Naive B cell (primary cell): Measurements from ENCODE around the gene LSM11. TPM values are rescaled to one million over a fixed set of nuclear protein-coding genes. Genes with fewer than 3 reads are reported as not detected.
A peak's percentile ranks its signal among the peaks of the same experiment; 100 is the strongest.
"Not testable (repeated sequence)": the region's sequence is repeated elsewhere in the genome, so short reads cannot be mapped to it uniquely, and the experiment has no call there.

Experiments
- ATAC-seq, 2 donors: fragments of 150-1000 bp; cut with Tn5 transposase; 2 replicates each; pipeline ENCODE4 v1.10.0; 2021; ENCODE audit warnings: low read depth in 2 of 2, mild to moderate bottlenecking in 2 of 2, moderate library complexity in 2 of 2
- DNase-seq: peaks from one replicate; pipeline ENCODE4 v3.0.0; 2022
- H3K27ac Mint-ChIP-seq, 6 donors: one replicate each; pipeline ENCODE4 v1.8.0; 2020 to 2022; ENCODE audit warnings: mild to moderate bottlenecking in 6 of 6, mixed read lengths in 6 of 6, moderate library complexity in 5 of 6, inconsistent platforms in 2 of 6
- H3K27me3 Mint-ChIP-seq, 3 donors: one replicate each; pipeline ENCODE4 v1.8.0; 2021 to 2022; ENCODE audit warnings: mixed read lengths in 3 of 3, mild to moderate bottlenecking in 1 of 3
- H3K36me3 Mint-ChIP-seq, 2 donors: one replicate each; pipeline ENCODE4 v1.8.0; 2020 to 2022; ENCODE audit warnings: mixed read lengths in 2 of 2, inconsistent platforms in 1 of 2, mild to moderate bottlenecking in 1 of 2
- H3K4me1 Mint-ChIP-seq, 3 donors: one replicate each; pipeline ENCODE4 v1.8.0; 2020 to 2022; ENCODE audit warnings: mixed read lengths in 3 of 3, inconsistent platforms in 1 of 3, mild to moderate bottlenecking in 1 of 3, moderate library complexity in 1 of 3
- H3K4me3 Mint-ChIP-seq, 8 donors: one replicate each; pipeline ENCODE4 v1.8.0; 2020 to 2022; ENCODE audit warnings: mild to moderate bottlenecking in 8 of 8, mixed read lengths in 8 of 8, moderate library complexity in 8 of 8, inconsistent platforms in 2 of 8
- H3K9me3 Mint-ChIP-seq, 7 donors: one replicate each; pipeline ENCODE4 v1.8.0; 2020 to 2022; ENCODE audit warnings: mixed read lengths in 7 of 7, mild to moderate bottlenecking in 5 of 7, inconsistent platforms in 2 of 7, moderate library complexity in 1 of 7
- polyA plus RNA-seq, 6 donors: library from polyadenylated mRNA; unstranded; fragments of 300-500 nt; fragmentation: Illumina TruSeq; gene quantifications; one replicate each; pipeline ENCODE4 v1.2.3, GENCODE V29; 2021; ENCODE audit warnings: low read depth in 6 of 6

LSM11 gene
- polyA plus RNA-seq, result under 1 TPM in 5 of 6 donors, not detected in 1; 0.27 to 0.69 (median 0.28) TPM

- DNase-seq (peak; percentile 91), ATAC-seq (peak; percentile 89 to 90)
- H3K27ac Mint-ChIP-seq, result peak within 1 kb of the TSS; percentile 47 to 94 (median 68)
- H3K4me3 Mint-ChIP-seq, result peak within 1 kb of the TSS; percentile 76 to 98 (median 94)
- H3K9me3 Mint-ChIP-seq, result no peaks in the 10 kb centered on the region
- peaks cover 22 to 27% (median 24%) of the 10 kb centered on the region in 3 donors for H3K4me1 Mint-ChIP-seq
- no peaks in the 10 kb centered on the region for H3K36me3 Mint-ChIP-seq
- H3K27me3 Mint-ChIP-seq, result no peaks in the 10 kb centered on the region
Observed at GRCh38 chr5:157743163-157744050, at the start of gene LSM11. Gene LSM11, plus strand, starts transcription at chr5:157743712. Its CDS starts 39 bp downstream, at chr5:157743751.

- not testable (repeated sequence) for H3K27ac Mint-ChIP-seq, H3K27me3 Mint-ChIP-seq, H3K4me3 Mint-ChIP-seq, DNase-seq, ATAC-seq, H3K4me1 Mint-ChIP-seq, H3K36me3 Mint-ChIP-seq
- peaks cover 3 to 18% (median 11%) of the 10 kb centered on the region in 7 donors for H3K9me3 Mint-ChIP-seq
Observed at GRCh38 chr5:157693816-157694215, 49.7 kb upstream of the LSM11 start.

- not testable (repeated sequence) for H3K4me3 Mint-ChIP-seq, H3K36me3 Mint-ChIP-seq, H3K4me1 Mint-ChIP-seq, H3K27me3 Mint-ChIP-seq, ATAC-seq, DNase-seq, H3K27ac Mint-ChIP-seq
- H3K9me3 Mint-ChIP-seq, result peaks cover 4 to 29% (median 19%) of the 10 kb centered on the region in 7 donors
Observed at GRCh38 chr5:157696154-157696553, 47.4 kb upstream of the LSM11 start.

GRCh38 chr5:157698674-157699073 lies 44.8 kb upstream of the LSM11 start:
- peaks cover 0 to 35% (median 23%) of the 10 kb centered on the region in 7 donors for H3K9me3 Mint-ChIP-seq
- H3K36me3 Mint-ChIP-seq, ATAC-seq, DNase-seq, H3K4me3 Mint-ChIP-seq, H3K27ac Mint-ChIP-seq, H3K27me3 Mint-ChIP-seq, H3K4me1 Mint-ChIP-seq: not testable (repeated sequence)

- ATAC-seq, result no peak
- H3K36me3 Mint-ChIP-seq, result peaks cover 0 to 3% of the 10 kb centered on the region in 2 donors
- no peak overlapping the region for H3K27ac Mint-ChIP-seq
- no peak for DNase-seq
- no peaks in the 10 kb centered on the region for H3K27me3 Mint-ChIP-seq
- H3K4me1 Mint-ChIP-seq, result peaks cover 0 to 2% (median 0%) of the 10 kb centered on the region in 3 donors
- H3K4me3 Mint-ChIP-seq, result no peak overlapping the region
- H3K9me3 Mint-ChIP-seq, result peaks cover 0 to 22% (median 14%) of the 10 kb centered on the region in 7 donors
Observed at GRCh38 chr5:157703736-157704135, 39.8 kb upstream of the LSM11 start.

- H3K4me1 Mint-ChIP-seq, result no peaks in the 10 kb centered on the region
- H3K4me3 Mint-ChIP-seq, result no peak overlapping the region
- no peak for ATAC-seq
- no peaks in the 10 kb centered on the region for H3K36me3 Mint-ChIP-seq
- no peaks in the 10 kb centered on the region for H3K27me3 Mint-ChIP-seq
- no peaks in the 10 kb centered on the region for H3K9me3 Mint-ChIP-seq
- no peak overlapping the region for H3K27ac Mint-ChIP-seq
- DNase-seq, result no peak
Observed at GRCh38 chr5:157708866-157709265, 34.6 kb upstream of the LSM11 start.

- H3K4me3 Mint-ChIP-seq, result no peak overlapping the region
- no peaks in the 10 kb centered on the region for H3K4me1 Mint-ChIP-seq
- H3K9me3 Mint-ChIP-seq, result no peaks in the 10 kb centered on the region
- no peak for DNase-seq
- ATAC-seq, result no peak
- no peaks in the 10 kb centered on the region for H3K36me3 Mint-ChIP-seq
- H3K27me3 Mint-ChIP-seq, result no peaks in the 10 kb centered on the region
- H3K27ac Mint-ChIP-seq, result no peak overlapping the region
Observed at GRCh38 chr5:157709346-157709745, 34.2 kb upstream of the LSM11 start.

- DNase-seq (no peak), ATAC-seq (no peak)
- Mint-ChIP-seq H3K27ac (no peak overlapping the region), H3K4me1 (no peaks in the 10 kb centered on the region), H3K4me3 (no peak overlapping the region), H3K27me3 (no peaks in the 10 kb centered on the region), H3K9me3 (peaks cover 0 to 2% (median 0%) of the 10 kb centered on the region in 7 donors), H3K36me3 (no peaks in the 10 kb centered on the region)
Observed at GRCh38 chr5:157710431-157710830, 33.1 kb upstream of the LSM11 start.

GRCh38 chr5:157710882-157711281 lies 32.6 kb upstream of the LSM11 start:
- no peak for ATAC-seq
- Mint-ChIP-seq H3K27ac (no peak overlapping the region), H3K36me3 (no peaks in the 10 kb centered on the region)

GRCh38 chr5:157713830-157714595 lies 29.5 kb upstream of the LSM11 start:
- Mint-ChIP-seq H3K4me3 (no peak overlapping the region), H3K4me1 (peaks cover 12 to 19% (median 17%) of the 10 kb centered on the region in 3 donors), H3K27me3 (no peaks in the 10 kb centered on the region), H3K27ac (peak overlapping the region in 1 of 6 donors; percentile 17), H3K9me3 (peaks cover 0 to 2% (median 0%) of the 10 kb centered on the region in 7 donors), H3K36me3 (no peaks in the 10 kb centered on the region)
- ATAC-seq (no peak), DNase-seq (no peak)

More at GRCh38 chr5:157710882-157711281, 32.6 kb upstream of the LSM11 start:
- no peak overlapping the region for H3K4me3 Mint-ChIP-seq
- peaks cover 0 to 2% (median 0%) of the 10 kb centered on the region in 7 donors for H3K9me3 Mint-ChIP-seq
- no peak for DNase-seq
- no peaks in the 10 kb centered on the region for H3K27me3 Mint-ChIP-seq
- H3K4me1 Mint-ChIP-seq, result no peaks in the 10 kb centered on the region

GRCh38 chr5:157714596-157714864 lies 29.0 kb upstream of the LSM11 start:
- no peaks in the 10 kb centered on the region for H3K27me3 Mint-ChIP-seq
- H3K36me3 Mint-ChIP-seq, result no peaks in the 10 kb centered on the region
- H3K4me3 Mint-ChIP-seq, result no peak overlapping the region
- H3K4me1 Mint-ChIP-seq, result peaks cover 12 to 19% (median 18%) of the 10 kb centered on the region in 3 donors
- DNase-seq (no peak), ATAC-seq (no peak)
- peaks cover 0 to 2% (median 0%) of the 10 kb centered on the region in 7 donors for H3K9me3 Mint-ChIP-seq
- no peak overlapping the region for H3K27ac Mint-ChIP-seq

GRCh38 chr5:157718519-157718918 lies 25.0 kb upstream of the LSM11 start:
- ATAC-seq (peak; percentile 82 to 89), DNase-seq (peak; percentile 53)
- H3K4me3 Mint-ChIP-seq, result peak overlapping the region in 4 of 8 donors; percentile 12 to 55 (median 44)
- H3K4me1 Mint-ChIP-seq, result peaks cover 12 to 21% (median 18%) of the 10 kb centered on the region in 3 donors
- H3K27ac Mint-ChIP-seq, result peak overlapping the region in 5 of 6 donors; percentile 31 to 92 (median 87)
- H3K36me3 Mint-ChIP-seq, result peaks cover 0 to 6% of the 10 kb centered on the region in 2 donors
- H3K9me3 Mint-ChIP-seq, result peaks cover 0 to 6% (median 0%) of the 10 kb centered on the region in 7 donors
- H3K27me3 Mint-ChIP-seq, result no peaks in the 10 kb centered on the region

GRCh38 chr5:157719245-157719644 lies 24.3 kb upstream of the LSM11 start:
- ATAC-seq, result no peak
- Mint-ChIP-seq H3K9me3 (peaks cover 0 to 6% (median 0%) of the 10 kb centered on the region in 7 donors), H3K4me1 (peaks cover 15 to 28% (median 21%) of the 10 kb centered on the region in 3 donors), H3K36me3 (peaks cover 0 to 6% of the 10 kb centered on the region in 2 donors), H3K4me3 (peak overlapping the region in 2 of 8 donors; percentile 44 to 66), H3K27ac (peak overlapping the region in 1 of 6 donors; percentile 31), H3K27me3 (no peaks in the 10 kb centered on the region)
- no peak for DNase-seq
